Endothelial cell of umbilical vein (primary cell): ENCODE data around the gene KIF19. TPM values are rescaled to one million over a fixed set of nuclear protein-coding genes. Genes with fewer than 3 reads are reported as not detected.
"Not testable (repeated sequence)": the region's sequence is repeated elsewhere in the genome, so short reads cannot be mapped to it uniquely, and the experiment has no call there.

ENCODE experiments used
- BruUV-seq: library from RNA; stranded (reverse); fragments of 400-500 nt; replicated peaks from 2 replicates; lab custom pipeline; 2021; lab: Mats Ljungman, UMichigan
- CTCF ChIA-PET: fragments of 300-600, 350-600 bp; sonication (Branson Sonifier 250); formaldehyde crosslinking; loops from one replicate; lab custom pipeline; 2021; ENCODE audit warnings: antibody characterized with exemption, inconsistent platforms; lab: Charles Lee
- POLR2A ChIA-PET: fragments of 300-600, 350-600 bp; sonication (Branson Sonifier 250); formaldehyde crosslinking; loops from one replicate; lab custom pipeline; 2021; ENCODE audit warnings: antibody characterized with exemption, inconsistent platforms; lab: Charles Lee
- DNase-seq: peaks from one replicate; pipeline ENCODE4 v3.0.0-alpha.2; 2011; ENCODE audit warnings: low read depth, low spot score
- FAIRE-seq: peaks from 2 replicates; lab custom pipeline; 2011; peaks lifted over from hg19 to GRCh38; lab: Jason Lieb, UNC
- H2AFZ ChIP-seq: 2 replicates; pipeline ENCODE4 v1.6.0; 2012; ENCODE audit warnings: low read depth, low read length, control low read depth, inconsistent platforms
- H3K27ac ChIP-seq: 2 replicates; pipeline ENCODE4 v1.5.1; 2011; ENCODE audit warnings: low read depth, mild to moderate bottlenecking, control low read depth, low read length, moderate library complexity; ENCODE audit not compliant: insufficient read depth
- H3K27me3 ChIP-seq, 2 experiments: 2 replicates each; pipeline versions ENCODE4 v1.6.0 to v1.6.1; 2011; ENCODE audit warnings: low read length in 2 of 2, mixed read lengths in 1 of 2; ENCODE audit not compliant: control insufficient read depth in 2 of 2, insufficient read depth in 2 of 2
- H3K36me3 ChIP-seq, 2 experiments: 2 replicates in 1 of 2; 3 replicates in 1 of 2; pipeline ENCODE4 v1.5.1; 2011; ENCODE audit warnings: low read length in 2 of 2, mild to moderate bottlenecking in 1 of 2, moderate library complexity in 1 of 2; ENCODE audit not compliant: control insufficient read depth in 2 of 2, insufficient read depth in 2 of 2; ENCODE audit errors: extremely low read depth in 1 of 2
- H3K4me1 ChIP-seq: 3 replicates; pipeline ENCODE4 v1.5.1; 2011; ENCODE audit warnings: mild to moderate bottlenecking, low read length; ENCODE audit not compliant: control insufficient read depth, insufficient read depth; ENCODE audit errors: extremely low read depth
- H3K4me2 ChIP-seq: 2 replicates; pipeline ENCODE4 v1.6.1; 2011; ENCODE audit warnings: low read length, control low read depth, mixed read lengths; ENCODE audit not compliant: insufficient read depth
- H3K4me3 ChIP-seq, 3 experiments: fragments of 200-600 bp in 1 of 3; sonication (generic), shearing (Covaris generic) in 1 of 3; replicated peaks in 1 of 3; 2 replicates each; pipeline ENCODE4 v1.5.1; 2011 to 2016; ENCODE audit warnings: control low read depth in 3 of 3, low read length in 3 of 3, mild to moderate bottlenecking in 2 of 3, inconsistent platforms in 1 of 3, low read depth in 1 of 3, moderate library complexity in 1 of 3; ENCODE audit not compliant: insufficient read depth in 1 of 3
- H3K79me2 ChIP-seq: 2 replicates; pipeline ENCODE4 v1.6.0; 2012; ENCODE audit warnings: low read length, inconsistent platforms; ENCODE audit not compliant: control insufficient read depth, insufficient read depth
- H3K9ac ChIP-seq: replicated peaks from 2 replicates; pipeline ENCODE3; 2011; ENCODE audit warnings: low read length, control low read depth; ENCODE audit not compliant: insufficient read depth; ENCODE audit errors: extremely low read depth
- H3K9me1 ChIP-seq: replicated peaks from 3 replicates; pipeline ENCODE4 v1.6.0; 2011; ENCODE audit warnings: mild to moderate bottlenecking, low read length; ENCODE audit not compliant: control insufficient read depth, insufficient read depth; ENCODE audit errors: extremely low read depth
- H3K9me3 ChIP-seq: replicated peaks from 2 replicates; pipeline ENCODE4 v1.5.1; 2012; ENCODE audit warnings: low read length, inconsistent platforms; ENCODE audit not compliant: control insufficient read depth, insufficient read depth
- H4K20me1 ChIP-seq: replicated peaks from 2 replicates; pipeline ENCODE3; 2011; ENCODE audit warnings: mild to moderate bottlenecking, low read length; ENCODE audit not compliant: control insufficient read depth, insufficient read depth; ENCODE audit errors: extremely low read depth
- GATA2 ChIP-seq: IDR thresholded peaks from 2 replicates; pipeline ENCODE4 v1.7.0; 2011; ENCODE audit warnings: low read depth, mild to moderate bottlenecking, moderate library complexity, mixed read lengths, low read length; ENCODE audit not compliant: insufficient read length, insufficient read depth
- JUN ChIP-seq: IDR thresholded peaks from 2 replicates; pipeline ENCODE4 v1.6.1; 2011; ENCODE audit warnings: borderline replicate concordance, low read depth; ENCODE audit not compliant: insufficient read length, insufficient read depth
- MYC ChIP-seq: IDR thresholded peaks from one replicate; pipeline ENCODE4 v1.6.1; 2011; ENCODE audit warnings: mild to moderate bottlenecking, low read depth, low read length
- POLR2A ChIP-seq: IDR thresholded peaks from 2 replicates; pipeline ENCODE4 v1.6.1; 2012; ENCODE audit warnings: low read depth, mild to moderate bottlenecking, control low read depth, low read length
- POLR2AphosphoS5 ChIP-seq: IDR thresholded peaks from 2 replicates; pipeline ENCODE4 v1.6.1; 2012; ENCODE audit warnings: low read depth, mild to moderate bottlenecking, control low read depth, low read length, moderate library complexity; ENCODE audit not compliant: insufficient read depth
- dilution Hi-C: fragments of 300-500 bp; cut with MboI; formaldehyde crosslinking; loops from one replicate; pipeline ENCODE4 v1.15.0; 2019; ENCODE audit warnings: low sequenced_read_pairs; ENCODE audit not compliant: extremely low pct_ligation_motif_present
- intact Hi-C: fragments of 100-400 bp; cut with micrococcal nuclease; formaldehyde crosslinking; loops from one replicate; pipeline ENCODE4 v1.10.0; 2022
- polyA plus RNA-seq, 4 experiments: library from polyadenylated mRNA; depleted of rRNA in 3 of 4; stranded (reverse) in 3 of 4; unstranded in 1 of 4; fragments of >200 nt; gene quantifications; 2 replicates each; pipeline versions ENCODE4 v1.2.1 to v1.2.3, GENCODE V29; 2011 to 2012; ENCODE audit warnings: missing spikeins in 1 of 4
- total RNA-seq: library from RNA; stranded (reverse); gene quantifications from 2 replicates; pipeline ENCODE4 v1.2.3, GENCODE V29; 2021
- TF ChIP-seq, protein P1 (sequence below), 2 donors: IDR thresholded peaks; 1 replicate in 1 of 2; 2 replicates in 1 of 2; pipeline ENCODE4 v1.5.1; 2011; ENCODE audit warnings: low read length in 2 of 2, mild to moderate bottlenecking in 2 of 2, moderate library complexity in 2 of 2, control low read depth in 1 of 2, inconsistent platforms in 1 of 2, low read depth in 1 of 2; ENCODE audit not compliant: insufficient read depth in 1 of 2; ENCODE audit errors: extremely low read depth in 1 of 2

Gene KIF19
- total and polyA plus RNA-seq, 2 donors (not counting 3 experiments of a cell fraction or from before 2014, with no cell fraction given): 0.10 to 0.84 TPM

DNA sequence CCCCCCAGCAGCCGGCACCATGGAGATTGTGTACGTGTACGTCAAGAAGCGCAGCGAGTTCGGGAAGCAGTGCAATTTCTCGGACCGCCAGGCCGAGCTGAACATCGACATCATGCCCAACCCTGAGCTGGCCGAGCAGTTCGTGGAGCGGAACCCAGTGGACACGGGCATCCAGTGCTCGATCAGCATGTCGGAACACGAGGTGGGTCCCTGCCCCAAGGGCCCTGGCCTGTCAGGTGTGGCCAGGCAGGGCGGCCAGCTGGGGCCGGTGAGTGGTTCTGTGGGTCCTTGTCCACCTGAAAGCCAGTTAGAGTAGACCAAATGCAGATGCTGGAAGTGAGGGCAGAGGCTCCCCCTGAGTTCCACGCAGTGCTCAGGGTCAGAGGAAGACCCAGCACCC, 44.2 kb upstream of the KIF19 start:
- Histone ChIP-seq H2AFZ (no peak overlapping the region), H3K27me3 (no peaks in the 10 kb centered on the region), H4K20me1 (no peaks in the 10 kb centered on the region), H3K27ac (no peak overlapping the region), H3K4me2 (no peak overlapping the region), H3K9ac (no peak overlapping the region), H3K9me3 (no peaks in the 10 kb centered on the region), H3K4me3 (no peak overlapping the region), H3K79me2 (no peaks in the 10 kb centered on the region), H3K9me1 (no peaks in the 10 kb centered on the region), H3K36me3 (no peaks in the 10 kb centered on the region), H3K4me1 (no peaks in the 10 kb centered on the region)
- TF ChIP-seq GATA2 (no peak), JUN (no peak), POLR2AphosphoS5 (no peak), POLR2A (no peak), MYC (no peak)
- TF ChIP-seq, protein P1, sequence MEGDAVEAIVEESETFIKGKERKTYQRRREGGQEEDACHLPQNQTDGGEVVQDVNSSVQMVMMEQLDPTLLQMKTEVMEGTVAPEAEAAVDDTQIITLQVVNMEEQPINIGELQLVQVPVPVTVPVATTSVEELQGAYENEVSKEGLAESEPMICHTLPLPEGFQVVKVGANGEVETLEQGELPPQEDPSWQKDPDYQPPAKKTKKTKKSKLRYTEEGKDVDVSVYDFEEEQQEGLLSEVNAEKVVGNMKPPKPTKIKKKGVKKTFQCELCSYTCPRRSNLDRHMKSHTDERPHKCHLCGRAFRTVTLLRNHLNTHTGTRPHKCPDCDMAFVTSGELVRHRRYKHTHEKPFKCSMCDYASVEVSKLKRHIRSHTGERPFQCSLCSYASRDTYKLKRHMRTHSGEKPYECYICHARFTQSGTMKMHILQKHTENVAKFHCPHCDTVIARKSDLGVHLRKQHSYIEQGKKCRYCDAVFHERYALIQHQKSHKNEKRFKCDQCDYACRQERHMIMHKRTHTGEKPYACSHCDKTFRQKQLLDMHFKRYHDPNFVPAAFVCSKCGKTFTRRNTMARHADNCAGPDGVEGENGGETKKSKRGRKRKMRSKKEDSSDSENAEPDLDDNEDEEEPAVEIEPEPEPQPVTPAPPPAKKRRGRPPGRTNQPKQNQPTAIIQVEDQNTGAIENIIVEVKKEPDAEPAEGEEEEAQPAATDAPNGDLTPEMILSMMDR (IDR thresholded peaks at IDR 0.05; ENCODE audit: extremely low read depth in 1 of 2, insufficient read depth in 1 of 2, low read depth in 1 of 2, low read length in 2 of 2): no peak
- CTCF ChIA-PET: interaction anchor here (1.2 to 2.2 kb wide), 2 partner anchors 14 to 17 kb away, joined by 5 to 6 read pairs; no protein-coding TSS in a partner anchor
- intact Hi-C loops: no loop called here
- POLR2A ChIA-PET: interaction anchor here (0.6 kb wide), 1 partner anchor 190 kb away, joined by 5 read pairs; no protein-coding TSS in a partner anchor
- DNase-seq (no peak), FAIRE-seq (no peak)
- no TSS peak for BruUV-seq
- dilution Hi-C loops: no loop called here

DNA sequence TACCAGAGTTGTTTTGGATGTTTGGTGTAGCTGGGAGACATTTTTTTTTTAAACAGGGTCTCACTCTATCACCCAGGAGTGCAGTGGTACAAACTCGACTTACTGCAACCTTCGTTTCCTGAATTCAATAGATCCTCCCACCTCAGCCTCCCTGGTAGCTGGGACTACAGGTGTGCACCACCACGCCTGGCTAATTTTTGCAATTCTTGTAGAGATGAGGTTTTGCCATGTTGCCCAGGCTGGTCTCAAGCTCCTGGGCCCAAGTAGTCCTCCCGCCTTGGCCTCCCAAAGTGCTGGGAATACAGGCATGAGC, 43.8 kb upstream of the KIF19 start:
- dilution Hi-C loops, FAIRE-seq, H3K27me3 ChIP-seq, H3K36me3 ChIP-seq, H3K9me1 ChIP-seq, BruUV-seq, H3K9ac ChIP-seq, DNase-seq, H3K79me2 ChIP-seq, H3K4me1 ChIP-seq, H3K4me3 ChIP-seq, H3K9me3 ChIP-seq, H2AFZ ChIP-seq, H3K4me2 ChIP-seq, intact Hi-C loops, H4K20me1 ChIP-seq, H3K27ac ChIP-seq: not testable (repeated sequence)
- POLR2A ChIA-PET: interaction anchor here (0.6 kb wide), 1 partner anchor 190 kb away, joined by 5 read pairs; no protein-coding TSS in a partner anchor
- CTCF ChIA-PET: interaction anchor here (1.2 to 2.2 kb wide), 2 partner anchors 14 to 16 kb away, joined by 5 to 6 read pairs; no protein-coding TSS in a partner anchor
